ENCODE measurements around the gene MTM1.

- no peak for TF ChIP-seq CTCF (IDR thresholded peaks at IDR 0.05; ENCODE audit: insufficient read depth, low read length, poor library complexity, severe bottlenecking)
- TF ChIP-seq EZH2phosphoT487 (conservative IDR thresholded peaks at IDR 0.05; ENCODE audit: low read length) = no peak
Observed at GRCh38 chrX:150703695-150703974, 135.2 kb downstream of the MTM1 start.

Data from SU-DHL-6 (cell line).